Kidney (tissue), 14 donors: Measurements from ENCODE around the gene AGL. TPM values are rescaled to one million over a fixed set of nuclear protein-coding genes. Genes with fewer than 3 reads are reported as not detected.
"Not testable (repeated sequence)": the region's sequence is repeated elsewhere in the genome, so short reads cannot be mapped to it uniquely, and the experiment has no call there.

Experiments used
- DNase-seq, 5 donors: peaks; one replicate each; pipeline ENCODE4 v3.0.0-alpha.2; 2013 to 2020
- FAIRE-seq: peaks from 2 replicates; lab custom pipeline; 2012; peaks lifted over from hg19 to GRCh38; lab: Jason Lieb, UNC
- H3K27ac ChIP-seq, 2 donors: one replicate each; pipeline ENCODE4 v1.7.0; 2013; ENCODE audit warnings: low read depth in 2 of 2, low read length in 2 of 2, inconsistent platforms in 1 of 2
- H3K27me3 ChIP-seq: one replicate; pipeline ENCODE4 v1.7.1; 2013; ENCODE audit warnings: low read length, inconsistent platforms; ENCODE audit not compliant: control insufficient read depth, insufficient read depth
- H3K36me3 ChIP-seq, 3 donors: one replicate each; pipeline versions ENCODE4 v1.7.0 to v1.7.1; 2013; ENCODE audit warnings: low read length in 3 of 3, control low read depth in 1 of 3, inconsistent platforms in 1 of 3; ENCODE audit not compliant: insufficient read depth in 3 of 3, control insufficient read depth in 2 of 3
- H3K4me1 ChIP-seq, 3 donors: one replicate each; pipeline versions ENCODE4 v1.7.0 to v1.7.1; 2013; ENCODE audit warnings: low read length in 3 of 3, inconsistent platforms in 1 of 3, low read depth in 1 of 3; ENCODE audit not compliant: control insufficient read depth in 2 of 3, insufficient read depth in 2 of 3
- H3K4me3 ChIP-seq, 3 donors: one replicate each; pipeline versions ENCODE4 v1.7.0 to v1.8.1; 2013; ENCODE audit warnings: low read length in 3 of 3, control low read depth in 1 of 3, inconsistent platforms in 1 of 3
- H3K9ac ChIP-seq, 3 donors: one replicate each; pipeline versions ENCODE4 v1.7.0 to v1.7.1; 2013; ENCODE audit warnings: low read length in 3 of 3, control low read depth in 1 of 3, inconsistent platforms in 1 of 3
- H3K9me3 ChIP-seq, 3 donors: one replicate each; pipeline versions ENCODE4 v1.7.0 to v1.7.1; 2013; ENCODE audit warnings: low read length in 3 of 3, control low read depth in 1 of 3, inconsistent platforms in 1 of 3; ENCODE audit not compliant: control insufficient read depth in 2 of 3, insufficient read depth in 1 of 3
- CTCF ChIP-seq: IDR thresholded peaks from 3 replicates; pipeline ENCODE4 v1.5.1; 2012; ENCODE audit warnings: mild to moderate bottlenecking, moderate library complexity, borderline replicate concordance; ENCODE audit not compliant: insufficient read depth; ENCODE audit errors: extremely low read depth
- intact Hi-C: fragments of 100-400 bp; cut with DNase I; formaldehyde crosslinking; loops from one replicate; pipeline ENCODE4 v1.11.1; 2022
- polyA plus RNA-seq: library from polyadenylated mRNA; stranded (reverse); fragments of 350-450 nt; fragmentation: Illumina TruSeq; extraction: RNeasy Lipid Tissue Mini Kit (QIAGEN cat#74804); gene quantifications from one replicate; pipeline ENCODE4 v1.2.3, GENCODE V29; 2014; ENCODE audit warnings: low read depth, low replicate concordance; ENCODE audit not compliant: insufficient read depth
- total RNA-seq: library from RNA; stranded (reverse); fragmentation: NEBNext Ultra II Directional; extraction: Animal tissue kit (Norgen Biotek cat#: 25700); gene quantifications from one replicate; pipeline ENCODE4 v1.2.1, GENCODE V29; 2021
- donor health status: control.
- donor health status: control.
- donor health status: control.
- donor health status: control.
- donor health status: control.
- donor health status: DM: yes; HTN: yes; CAD: no.
- donor health status: Normal renal cell carcinoma (clear cell type).

The AGL gene
- total and polyA plus RNA-seq, 2 donors from 2014 or later, result 9.1 to 19.8 TPM

- H3K4me1 ChIP-seq, H3K9me3 ChIP-seq, H3K27me3 ChIP-seq, intact Hi-C loops, H3K4me3 ChIP-seq, H3K27ac ChIP-seq, FAIRE-seq, H3K9ac ChIP-seq, H3K36me3 ChIP-seq: not testable (repeated sequence)
- DNase-seq, result peak in 3 of 5 donors; percentile 25 to 71 (median 48)
Observed at GRCh38 chr1:99836171-99837103, 13.7 kb upstream of the AGL start.

GRCh38 chr1:99840353-99840752 lies 9.8 kb upstream of the AGL start:
- intact Hi-C loops, H3K4me1 ChIP-seq, H3K9ac ChIP-seq, H3K36me3 ChIP-seq, H3K27ac ChIP-seq, H3K27me3 ChIP-seq, FAIRE-seq, H3K9me3 ChIP-seq, DNase-seq, H3K4me3 ChIP-seq: not testable (repeated sequence)

- H3K4me1 ChIP-seq, result no peaks in the 10 kb centered on the region
- H3K4me3 ChIP-seq, result no peak overlapping the region
- H3K9me3 ChIP-seq, result no peaks in the 10 kb centered on the region
- H3K36me3 ChIP-seq, result no peaks in the 10 kb centered on the region
- H3K9ac ChIP-seq, result no peak overlapping the region
- no peak overlapping the region for H3K27ac ChIP-seq
- no peaks in the 10 kb centered on the region for H3K27me3 ChIP-seq
- intact Hi-C loops, result no loop called here
- FAIRE-seq, result no peak
- no peak for TF ChIP-seq CTCF
- DNase-seq, result peak in 1 of 5 donors; percentile 42
Observed at GRCh38 chr1:99843760-99844159, 6.4 kb upstream of the AGL start.

- peak in 1 of 5 donors; percentile 25 for DNase-seq
- H3K9me3 ChIP-seq, H3K27me3 ChIP-seq, FAIRE-seq, H3K9ac ChIP-seq, intact Hi-C loops, H3K4me3 ChIP-seq, H3K27ac ChIP-seq, H3K4me1 ChIP-seq, H3K36me3 ChIP-seq: not testable (repeated sequence)
Observed at GRCh38 chr1:99845201-99845600, 5.0 kb upstream of the AGL start.

GRCh38 chr1:99849413-99849743 lies 783 bp upstream of the AGL start:
- Histone ChIP-seq H3K4me3 (peak overlapping the region; percentile 72 to 96 (median 74)), H3K36me3 (no peaks in the 10 kb centered on the region), H3K27me3 (no peaks in the 10 kb centered on the region), H3K4me1 (peaks cover 0 to 4% (median 3%) of the 10 kb centered on the region in 3 donors), H3K9ac (peak overlapping the region; percentile 20 to 63 (median 26)), H3K9me3 (no peaks in the 10 kb centered on the region), H3K27ac (peak overlapping the region; percentile 83 to 84)
- no peak for TF ChIP-seq CTCF
- intact Hi-C loops, result no loop called here
- DNase-seq (no peak), FAIRE-seq (no peak)
